NCI-H2029 treated with DMSO at 0.1 percent for 48 hours (cell line): Measurements from ENCODE around the gene FBXO46.
"Not testable (repeated sequence)": the region's sequence is repeated elsewhere in the genome, so short reads cannot be mapped to it uniquely, and the experiment has no call there.

ENCODE experiments used
- DNase-seq: peaks from one replicate; lab custom pipeline; 2025; lab: John Stamatoyannopoulos, UW

Gene FBXO46

GRCh38 chr19:45765702-45766295 is 35.1 kb upstream of the FBXO46 start:
- DNase-seq: no peak

- DNase-seq: no peak
Observed at GRCh38 chr19:45764945-45765701, 34.4 kb upstream of the FBXO46 start.

DNA sequence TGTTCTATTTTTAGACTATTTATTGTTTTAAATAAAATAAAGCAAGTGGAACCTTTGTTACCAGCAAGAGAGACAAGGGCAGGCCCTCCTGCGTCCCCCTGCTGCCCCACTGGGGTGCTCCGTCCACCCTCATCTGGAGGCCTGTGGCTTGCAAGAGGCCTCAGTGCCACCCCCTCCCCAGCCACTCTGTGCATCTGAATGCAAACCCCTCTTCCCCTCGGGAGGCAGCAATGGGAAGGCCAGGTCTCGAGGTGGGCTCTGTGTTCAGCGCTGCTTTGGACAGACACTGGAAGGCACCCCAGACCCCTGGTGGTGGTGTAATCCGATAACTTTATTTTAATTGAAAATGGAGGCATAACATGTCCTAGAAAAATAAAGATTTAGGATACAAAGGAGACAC is 33.8 kb upstream of the FBXO46 start:
- no peak for DNase-seq

- DNase-seq: no peak
Observed at GRCh38 chr19:45763691-45764294, 33.1 kb upstream of the FBXO46 start.

- no peak for DNase-seq
Observed at GRCh38 chr19:45762870-45763631, 32.4 kb upstream of the FBXO46 start.

- no peak for DNase-seq
Observed at GRCh38 chr19:45761714-45762113, 31.0 kb upstream of the FBXO46 start.

GRCh38 chr19:45758921-45759320 is 28.2 kb upstream of the FBXO46 start:
- no peak for DNase-seq

DNA sequence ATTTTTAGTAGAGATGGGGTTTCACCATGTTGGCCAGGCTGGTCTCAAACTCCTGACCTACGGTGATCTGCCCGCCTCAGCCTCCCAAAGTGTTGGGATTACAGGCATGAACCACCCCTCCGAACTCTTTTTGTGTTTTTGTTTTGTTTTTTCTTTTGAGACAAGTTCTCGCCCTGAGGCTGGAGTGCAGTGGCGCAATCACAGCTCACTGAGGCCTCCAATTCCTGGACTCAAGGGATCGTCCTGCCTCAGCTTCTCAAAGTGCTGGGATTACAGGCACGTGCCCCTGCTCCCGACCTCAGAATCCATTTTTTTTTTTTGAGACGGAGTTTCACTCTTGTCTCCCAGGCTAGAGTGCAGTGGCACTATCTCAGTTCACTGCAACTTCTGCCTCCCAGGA is 27.0 kb upstream of the FBXO46 start:
- DNase-seq: no peak

- no peak for DNase-seq
Observed at GRCh38 chr19:45754323-45754722, 23.6 kb upstream of the FBXO46 start.

DNA sequence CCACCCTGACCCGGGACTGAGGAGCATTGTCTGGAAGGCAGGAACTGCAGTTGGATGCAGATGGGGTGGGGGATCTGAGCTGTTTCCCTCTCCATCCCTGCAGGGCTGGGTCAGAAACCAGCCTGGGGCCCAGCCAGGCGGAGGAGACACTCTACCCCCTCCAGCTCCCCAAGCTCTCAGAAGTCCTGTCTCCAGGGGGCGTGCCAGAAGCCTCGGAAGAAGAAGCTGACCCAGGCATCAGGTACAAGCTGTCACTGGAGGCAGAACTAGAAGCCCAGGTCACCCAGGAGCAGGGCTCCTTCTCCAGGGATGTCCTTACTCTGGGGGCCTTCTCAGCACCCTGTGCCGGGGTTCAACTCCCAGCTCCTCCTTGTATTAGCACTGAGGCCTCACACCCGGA is 22.9 kb upstream of the FBXO46 start:
- no peak for DNase-seq

GRCh38 chr19:45752639-45753038 is 21.9 kb upstream of the FBXO46 start:
- DNase-seq: no peak

- not testable (repeated sequence) for DNase-seq
Observed at GRCh38 chr19:45751483-45751882, 20.8 kb upstream of the FBXO46 start.

- DNase-seq: no peak
Observed at GRCh38 chr19:45747513-45747912, 16.8 kb upstream of the FBXO46 start.

DNA sequence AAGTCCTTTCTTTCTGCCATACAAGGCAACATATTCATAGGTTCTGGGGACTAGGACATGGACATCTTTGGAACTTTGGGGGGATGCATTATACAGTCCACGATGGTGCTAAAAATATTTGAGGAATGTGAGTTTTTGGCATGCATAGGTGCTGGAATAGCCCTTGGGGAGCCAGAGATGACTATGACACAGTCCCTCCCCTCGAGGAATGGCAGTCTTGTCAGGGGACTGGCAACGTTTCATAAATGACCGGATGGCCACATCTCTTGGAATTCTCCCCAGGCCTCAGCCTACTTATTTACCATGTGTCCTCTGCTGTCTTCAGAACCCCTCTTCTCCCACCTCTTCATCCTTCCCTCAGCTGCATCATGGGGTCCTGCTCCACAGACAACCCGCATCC is 16.2 kb upstream of the FBXO46 start:
- no peak for DNase-seq

DNA sequence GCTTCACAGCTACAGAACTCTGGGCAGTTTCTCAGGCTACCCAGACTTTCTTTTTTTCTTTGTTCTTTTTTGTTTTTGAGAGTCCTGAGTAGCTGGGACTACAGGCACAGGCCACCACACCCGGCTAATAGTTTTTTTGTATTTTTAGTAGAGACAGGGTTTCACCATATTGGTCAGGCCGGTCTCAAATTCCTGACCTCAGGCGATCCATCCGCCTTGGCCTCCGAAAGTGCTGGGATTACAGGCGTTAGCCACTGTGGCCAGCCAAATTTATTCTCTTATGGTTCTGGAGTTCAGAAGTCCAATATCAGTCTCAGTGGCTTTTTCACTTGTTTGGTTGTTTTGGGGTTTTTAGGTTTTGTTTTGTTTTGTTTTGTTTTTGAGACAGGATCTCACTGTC is 14.9 kb upstream of the FBXO46 start:
- DNase-seq: no peak

GRCh38 chr19:45742969-45743368 is 12.3 kb upstream of the FBXO46 start:
- no peak for DNase-seq

GRCh38 chr19:45739498-45740439 is 9.1 kb upstream of the FBXO46 start:
- no peak for DNase-seq

- no peak for DNase-seq
Observed at GRCh38 chr19:45733160-45733810, 2.6 kb upstream of the FBXO46 start, which contains the start of gene MEIOSIN. Gene MEIOSIN (plus strand): TSS chr19:45733439. CDS start chr19:45735377, 1,938 bp downstream.

- no peak for DNase-seq
Observed at GRCh38 chr19:45729800-45730290, 851 bp downstream of the FBXO46 start.

GRCh38 chr19:45728683-45729082 is 2.0 kb downstream of the FBXO46 start:
- DNase-seq: not testable (repeated sequence)

- DNase-seq: not testable (repeated sequence)
Observed at GRCh38 chr19:45720065-45720464, 10.6 kb downstream of the FBXO46 start.
